Lung microvascular endothelial cell (primary cell): ENCODE data around the gene NCKAP5. TPM values are rescaled to one million over a fixed set of nuclear protein-coding genes. Genes with fewer than 3 reads are reported as not detected.

ENCODE experiments used
- DNase-seq, 2 donors: peaks; one replicate each; pipeline versions ENCODE4 v3.0.0 to v3.0.0-alpha.2; 2010; ENCODE audit warnings: low read depth in 2 of 2
- total RNA-seq: library from RNA; depleted of rRNA; stranded (reverse); fragments of >200 nt; gene quantifications from 2 replicates; pipeline ENCODE4 v1.2.1, GENCODE V29; 2014

The NCKAP5 gene
- total RNA-seq, 1 donor from 2014 or later: under 0.01 TPM

GRCh38 chr2:133097666-133098065, 470.6 kb downstream of the NCKAP5 start:
- DNase-seq: no peak

- no peak for DNase-seq
Observed at GRCh38 chr2:133092571-133092970, 475.7 kb downstream of the NCKAP5 start.

GRCh38 chr2:133090358-133090757, 477.9 kb downstream of the NCKAP5 start:
- no peak for DNase-seq

DNA sequence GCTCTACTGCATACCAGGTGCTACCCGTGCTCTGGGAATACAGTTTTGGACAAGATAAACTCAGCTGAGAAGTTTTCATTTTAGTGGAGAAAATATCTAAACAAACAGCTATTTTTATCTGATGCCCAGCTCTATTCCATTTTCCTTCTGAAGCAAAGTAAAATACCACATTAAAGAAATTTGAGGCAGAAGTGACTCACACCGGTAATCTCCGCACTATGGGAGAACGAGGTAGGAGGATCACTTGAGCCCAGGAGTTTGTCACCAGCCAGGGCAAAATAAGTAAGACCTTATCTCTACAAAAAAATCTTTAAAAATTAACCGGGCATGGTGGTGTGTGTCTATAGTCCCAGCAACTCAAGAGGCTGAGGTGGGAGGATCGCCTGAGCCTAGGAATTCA, 482.1 kb downstream of the NCKAP5 start:
- DNase-seq: no peak

DNA sequence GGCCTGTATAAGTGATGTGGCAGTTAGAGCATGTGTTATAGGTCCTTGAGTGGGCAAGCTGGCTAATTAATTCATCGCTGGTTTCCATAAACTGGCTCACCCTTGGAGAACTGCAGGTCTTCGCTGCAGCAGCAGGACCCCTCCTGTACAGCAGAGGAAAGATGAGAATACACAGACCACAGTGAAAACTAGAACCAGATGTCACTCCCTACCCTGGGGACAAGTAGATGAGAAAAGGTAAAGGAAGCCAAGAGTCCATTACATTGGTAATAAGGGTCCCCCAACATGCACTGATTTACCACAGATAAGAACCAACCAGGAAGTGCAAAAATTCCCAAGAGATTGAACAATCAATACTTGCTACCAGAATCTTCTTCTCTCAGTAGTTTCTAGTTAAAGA, 482.6 kb downstream of the NCKAP5 start:
- no peak for DNase-seq

DNA sequence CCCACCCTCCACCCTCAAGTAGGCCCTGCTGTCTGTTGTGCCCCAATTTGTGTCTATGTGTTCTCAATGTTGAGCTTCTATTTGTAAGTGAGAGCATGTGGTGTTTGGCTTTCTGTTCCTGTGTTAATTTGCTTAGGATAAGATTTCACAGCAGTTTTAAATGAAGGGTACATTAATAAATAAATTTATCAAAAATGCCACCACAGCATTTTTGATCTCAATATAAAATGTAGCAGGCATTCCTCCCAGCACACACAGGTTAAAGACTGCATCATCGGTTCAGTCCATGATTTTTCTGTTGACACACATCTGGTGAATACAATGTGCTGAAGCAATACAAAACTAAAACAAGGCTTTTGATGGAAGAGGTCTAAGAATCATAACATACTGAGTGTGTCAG, 486.2 kb downstream of the NCKAP5 start:
- DNase-seq: no peak

DNA sequence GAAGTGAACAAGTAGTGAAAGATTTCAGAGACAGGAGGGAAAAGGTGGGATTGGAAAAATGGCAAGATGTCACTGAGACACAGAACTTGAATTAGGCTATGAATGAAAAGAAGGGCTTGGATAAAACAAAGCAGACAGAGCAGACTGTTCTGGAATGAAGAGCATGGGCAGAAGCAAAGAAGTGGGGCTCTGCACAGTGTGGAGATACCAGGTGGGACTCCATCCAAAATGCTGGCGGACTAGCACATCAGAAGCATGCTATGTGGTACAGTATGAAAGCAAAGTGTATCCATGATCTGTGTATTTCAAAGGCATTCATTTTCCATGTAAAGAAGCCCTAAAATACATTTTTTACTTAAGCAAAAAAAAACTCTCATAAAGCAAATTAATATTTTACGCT, 487.4 kb downstream of the NCKAP5 start:
- DNase-seq: no peak

- DNase-seq: no peak
Observed at GRCh38 chr2:133078667-133079411, 489.4 kb downstream of the NCKAP5 start.

GRCh38 chr2:133077269-133077822, 490.9 kb downstream of the NCKAP5 start:
- no peak for DNase-seq

DNA sequence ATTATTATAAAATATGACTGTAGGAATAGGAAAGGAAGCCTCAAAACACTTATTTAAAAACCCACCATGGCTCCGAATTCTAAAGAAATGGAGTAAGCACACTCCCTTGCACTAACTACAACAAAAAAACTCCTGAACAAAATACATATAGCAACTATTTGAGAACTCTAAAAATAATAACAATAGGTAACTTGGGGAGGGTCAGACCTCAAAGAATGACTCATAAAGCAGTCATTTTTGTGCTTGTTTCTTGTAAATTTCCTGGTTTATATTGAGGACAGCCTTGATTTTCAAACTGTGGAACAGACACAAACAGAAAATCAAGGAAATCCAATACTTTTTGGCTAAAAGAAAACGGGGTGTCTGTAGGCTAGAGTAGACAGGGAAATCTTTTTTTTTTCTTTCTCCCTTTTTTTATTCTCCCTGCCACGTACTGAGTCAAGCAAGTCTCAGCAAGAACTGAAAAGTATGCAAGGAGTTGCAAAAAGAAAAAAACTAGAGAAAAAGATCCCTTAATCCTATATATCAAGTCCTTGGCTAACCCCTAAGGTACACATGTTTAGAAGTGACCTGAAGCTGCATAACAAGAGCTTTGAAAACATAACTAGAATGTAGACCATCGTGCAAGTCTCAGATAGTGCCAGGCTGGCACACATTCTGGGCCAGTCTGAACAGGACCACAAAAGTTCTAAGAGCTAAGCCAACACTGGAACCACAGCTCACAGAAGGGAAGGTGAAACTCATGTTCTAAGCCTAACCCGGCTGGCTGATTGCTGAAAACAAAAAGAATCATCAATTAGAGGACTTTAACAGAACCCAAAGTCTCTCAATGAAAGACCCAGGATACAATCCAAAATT, 495.2 kb downstream of the NCKAP5 start:
- peak in 1 of 2 donors; percentile 6 for DNase-seq

- no peak for DNase-seq
Observed at GRCh38 chr2:133063775-133064174, 504.5 kb downstream of the NCKAP5 start.

DNA sequence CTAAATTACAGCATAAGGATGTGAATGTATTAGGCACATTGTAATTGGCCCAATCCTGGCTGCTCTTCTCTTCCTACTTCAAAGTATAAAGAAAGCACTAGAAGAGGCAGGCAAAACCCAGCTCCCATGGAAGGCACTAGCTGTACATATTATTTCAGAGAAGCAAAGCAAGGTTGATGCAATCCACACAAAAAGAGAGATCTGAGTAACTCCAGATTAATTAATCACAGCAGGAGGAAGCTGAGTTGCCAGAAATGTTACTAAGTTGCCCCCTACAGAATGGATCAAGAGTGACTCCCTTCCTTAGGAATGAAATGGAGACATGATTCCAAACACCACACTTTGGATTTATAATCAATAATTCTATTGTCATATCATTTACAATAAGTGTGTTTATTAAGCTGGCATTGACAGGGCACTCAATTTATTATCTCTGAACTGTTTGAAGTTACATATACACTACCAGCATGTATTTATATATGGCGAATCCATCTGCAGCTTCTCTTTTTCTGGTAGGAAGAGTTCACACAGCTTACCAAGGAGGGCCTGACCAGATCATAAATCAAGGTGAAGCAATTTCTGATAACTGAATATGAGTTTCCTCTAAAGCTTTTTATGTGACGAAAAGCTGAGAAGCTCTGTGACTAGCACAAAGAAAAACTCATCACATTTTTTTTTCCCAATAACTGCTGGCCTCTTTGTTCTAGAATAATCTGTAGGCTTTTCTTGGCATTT, 505.2 kb downstream of the NCKAP5 start:
- DNase-seq: no peak

GRCh38 chr2:133061874-133062593, 506.2 kb downstream of the NCKAP5 start:
- DNase-seq: no peak

GRCh38 chr2:133054297-133054696, 514.0 kb downstream of the NCKAP5 start:
- DNase-seq: no peak

DNA sequence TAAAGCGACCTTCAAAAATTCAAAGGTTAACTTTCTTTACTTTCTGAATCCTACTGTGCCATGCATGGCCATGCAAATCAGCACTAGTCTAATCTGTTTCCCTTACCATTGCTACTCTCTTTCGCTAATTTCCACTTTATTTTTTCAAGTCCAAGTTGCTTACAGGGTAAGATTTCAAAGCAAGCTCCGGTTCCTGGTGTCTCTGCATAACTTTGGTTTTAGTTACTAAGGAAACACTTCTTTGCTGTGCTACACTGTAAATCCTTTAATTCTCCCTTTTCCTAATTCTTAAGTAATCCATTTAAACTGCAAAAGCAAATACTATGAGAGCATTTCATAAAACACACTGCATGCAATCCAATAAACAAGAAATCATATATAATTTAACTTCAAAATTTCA, 514.7 kb downstream of the NCKAP5 start:
- DNase-seq: no peak

GRCh38 chr2:133045787-133046186, 522.5 kb downstream of the NCKAP5 start:
- no peak for DNase-seq

DNA sequence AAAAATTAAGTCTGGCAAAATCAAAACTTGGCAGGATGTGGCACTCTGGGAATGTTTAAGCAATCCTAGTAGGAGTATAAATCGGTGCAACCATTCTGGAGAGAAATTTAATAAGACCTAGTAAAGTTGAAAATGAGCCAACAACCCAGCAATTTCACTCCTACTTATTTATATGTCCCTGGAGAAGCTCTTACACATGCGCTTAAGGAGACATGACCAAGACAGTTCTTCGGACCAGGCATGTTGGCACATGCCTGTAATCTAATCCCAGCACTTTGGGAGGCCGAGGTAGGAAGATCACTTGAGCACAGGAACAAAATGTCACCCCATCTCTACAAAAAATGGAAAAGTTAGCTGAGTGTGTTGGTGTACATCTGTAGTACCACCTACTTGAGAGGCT, 523.7 kb downstream of the NCKAP5 start:
- DNase-seq: no peak

DNA sequence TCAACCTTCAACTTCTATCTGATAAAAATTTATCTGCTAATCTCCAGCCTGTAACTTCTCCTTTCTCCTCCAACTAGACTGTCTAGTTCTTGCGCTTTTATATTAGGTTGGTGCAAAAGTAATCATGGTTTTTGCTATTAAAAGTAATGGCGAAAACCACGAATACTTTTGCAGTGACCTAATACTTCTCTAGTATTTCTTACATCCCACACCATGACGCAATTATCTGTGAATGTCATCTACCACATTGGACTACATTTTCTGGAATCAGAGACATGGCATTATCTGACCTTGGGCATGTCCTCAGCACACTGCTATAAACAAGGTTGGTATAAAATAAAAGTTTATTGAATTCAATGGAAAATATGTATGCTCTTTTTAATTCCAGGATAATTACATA, 528.1 kb downstream of the NCKAP5 start:
- no peak for DNase-seq

DNA sequence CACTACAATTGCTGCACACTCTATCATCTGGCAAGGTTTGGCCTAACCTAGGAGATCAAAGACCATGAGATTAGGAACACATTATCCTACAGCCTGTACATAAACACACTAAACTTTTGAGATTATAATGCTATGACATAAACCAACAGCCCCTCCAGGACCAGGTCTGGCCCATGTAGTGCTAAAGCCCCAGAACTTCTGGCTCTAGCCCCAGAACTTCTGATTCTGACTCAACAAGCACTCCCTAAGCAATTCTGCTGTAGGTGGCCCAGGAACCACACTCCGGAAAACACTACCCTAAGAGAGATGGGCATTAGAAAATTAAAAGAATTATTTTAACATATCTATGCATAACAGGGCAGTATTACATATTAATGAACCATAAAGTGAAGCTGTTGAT, 528.7 kb downstream of the NCKAP5 start:
- no peak for DNase-seq

DNA sequence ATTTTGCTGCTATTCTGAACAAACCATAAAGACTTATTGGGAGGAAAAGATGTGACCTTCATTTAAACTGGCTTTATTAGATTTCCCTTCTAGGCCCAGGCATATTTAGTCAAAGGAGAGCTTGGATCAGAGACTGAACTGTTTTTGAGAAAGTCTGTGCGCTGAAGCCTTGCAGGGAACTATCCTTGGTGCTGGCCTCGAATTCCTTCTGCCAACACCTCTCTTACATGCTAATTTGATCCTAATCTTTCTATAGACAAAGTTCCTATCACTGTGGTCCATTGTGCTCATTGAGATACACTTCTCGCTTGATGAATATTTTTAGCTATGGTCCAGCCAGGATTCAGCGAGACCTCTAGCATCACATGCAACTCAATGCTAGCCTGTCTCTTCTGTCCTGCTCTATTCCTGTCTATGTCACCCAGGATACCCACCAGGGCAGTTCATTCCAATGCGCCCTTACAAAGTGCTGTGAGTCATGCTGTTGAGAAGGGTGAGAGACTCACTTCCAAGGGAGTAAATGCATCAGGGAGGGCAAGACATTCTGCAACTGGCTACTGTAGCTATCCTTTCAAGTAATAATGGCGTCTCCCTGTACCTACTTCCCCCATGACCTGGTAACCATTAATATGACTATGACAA, 541.6 kb downstream of the NCKAP5 start:
- DNase-seq: peak in 1 of 2 donors; percentile 3

DNA sequence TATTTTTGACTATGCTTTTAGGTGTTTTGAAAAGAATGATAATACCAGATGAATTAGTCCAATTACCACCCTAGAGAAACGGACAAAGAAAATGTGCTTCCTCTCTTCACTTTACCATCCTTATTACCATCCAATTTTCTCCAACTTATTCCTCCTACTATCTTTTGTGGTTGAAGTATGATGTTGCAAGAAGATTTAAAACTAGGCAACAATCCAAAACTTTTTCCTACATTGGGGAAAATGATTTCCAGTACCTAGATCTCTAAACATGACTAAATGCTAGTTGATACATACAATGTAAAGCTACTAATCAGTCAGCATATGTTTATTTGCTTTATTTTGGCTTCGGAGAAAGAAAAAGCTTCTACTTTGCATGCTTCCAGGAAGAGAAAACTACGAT, 543.3 kb downstream of the NCKAP5 start:
- no peak for DNase-seq
